OCI-LY1 (cell line): ENCODE data around the gene MT1E.

Source experiments
- CTCF ChIP-seq: fragments of 200-600 bp; sonication (generic), shearing (Covaris generic); IDR thresholded peaks from 2 replicates; pipeline ENCODE4 v1.5.1; 2017; ENCODE audit warnings: mild to moderate bottlenecking, antibody characterized with exemption, low read length, moderate library complexity, mixed read lengths
- EZH2 ChIP-seq: fragments of 200-600 bp; sonication (generic), shearing (Covaris generic); IDR thresholded peaks from 2 replicates; pipeline ENCODE4 v1.8.0; 2017; ENCODE audit warnings: borderline replicate concordance, mixed run types, mild to moderate bottlenecking, antibody characterized with exemption, low read length, moderate library complexity, mixed read lengths

GRCh38 chr16:56577300-56577625 is 48.3 kb upstream of the MT1E start:
- no peak for TF ChIP-seq CTCF
- no peak for TF ChIP-seq EZH2
